ENCODE measurements around the gene TNFRSF1A.

DNA sequence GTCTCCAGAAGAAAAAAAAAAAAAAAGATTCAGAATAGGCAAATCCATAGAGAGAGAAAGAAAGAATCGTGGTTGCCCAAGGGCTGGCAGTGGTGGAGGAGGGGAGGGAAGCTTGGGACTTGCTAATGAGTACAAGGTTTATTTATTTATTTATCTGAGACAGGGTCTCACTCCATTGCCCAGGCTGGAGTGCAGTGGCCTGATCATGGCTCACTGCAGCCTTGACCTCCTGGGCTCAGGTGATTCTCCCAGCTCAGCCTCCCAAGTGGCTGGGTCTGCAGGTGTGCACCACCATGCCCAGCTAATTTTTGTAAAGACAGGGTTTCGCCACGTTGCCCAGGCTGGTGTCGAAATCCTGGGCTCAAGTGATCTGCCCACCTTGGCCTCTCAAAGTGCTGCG lies 9.7 kb upstream of the TNFRSF1A start:
- TF ChIP-seq, protein P1, sequence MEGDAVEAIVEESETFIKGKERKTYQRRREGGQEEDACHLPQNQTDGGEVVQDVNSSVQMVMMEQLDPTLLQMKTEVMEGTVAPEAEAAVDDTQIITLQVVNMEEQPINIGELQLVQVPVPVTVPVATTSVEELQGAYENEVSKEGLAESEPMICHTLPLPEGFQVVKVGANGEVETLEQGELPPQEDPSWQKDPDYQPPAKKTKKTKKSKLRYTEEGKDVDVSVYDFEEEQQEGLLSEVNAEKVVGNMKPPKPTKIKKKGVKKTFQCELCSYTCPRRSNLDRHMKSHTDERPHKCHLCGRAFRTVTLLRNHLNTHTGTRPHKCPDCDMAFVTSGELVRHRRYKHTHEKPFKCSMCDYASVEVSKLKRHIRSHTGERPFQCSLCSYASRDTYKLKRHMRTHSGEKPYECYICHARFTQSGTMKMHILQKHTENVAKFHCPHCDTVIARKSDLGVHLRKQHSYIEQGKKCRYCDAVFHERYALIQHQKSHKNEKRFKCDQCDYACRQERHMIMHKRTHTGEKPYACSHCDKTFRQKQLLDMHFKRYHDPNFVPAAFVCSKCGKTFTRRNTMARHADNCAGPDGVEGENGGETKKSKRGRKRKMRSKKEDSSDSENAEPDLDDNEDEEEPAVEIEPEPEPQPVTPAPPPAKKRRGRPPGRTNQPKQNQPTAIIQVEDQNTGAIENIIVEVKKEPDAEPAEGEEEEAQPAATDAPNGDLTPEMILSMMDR (IDR thresholded peaks at IDR 0.05) = no peak
- TF ChIP-seq POLR2A (IDR thresholded peaks at IDR 0.05) = no peak
- no peak for TF ChIP-seq POLR2AphosphoS5 (IDR thresholded peaks at IDR 0.05)

Data from sigmoid colon (tissue), 4 donors.